Liver (tissue), 9 donors: ENCODE data around the gene LRRFIP1. TPM values are rescaled to one million over a fixed set of nuclear protein-coding genes. Genes with fewer than 3 reads are reported as not detected.
A peak's percentile ranks its signal among the peaks of the same experiment; 100 is the strongest.

Experiments
- DNase-seq: peaks from one replicate; pipeline ENCODE4 v3.0.0-alpha.2; 2017; ENCODE audit warnings: low spot score
- H3K27ac ChIP-seq, 2 donors: one replicate each; pipeline ENCODE4 v1.7.0; 2013; ENCODE audit warnings: inconsistent platforms in 2 of 2, low read length in 2 of 2, control low read depth in 1 of 2, low read depth in 1 of 2, mild to moderate bottlenecking in 1 of 2
- H3K27me3 ChIP-seq, 4 donors: one replicate each; pipeline versions ENCODE4 v1.6.1 to v1.7.0; 2013; ENCODE audit warnings: low read length in 3 of 4, inconsistent platforms in 1 of 4, mild to moderate bottlenecking in 1 of 4, moderate library complexity in 1 of 4; ENCODE audit not compliant: control insufficient read depth in 4 of 4, insufficient read depth in 4 of 4
- H3K36me3 ChIP-seq, 4 donors: one replicate each; pipeline versions ENCODE4 v1.6.1 to v1.7.0; 2013; ENCODE audit warnings: low read length in 3 of 4, mild to moderate bottlenecking in 3 of 4, low read depth in 1 of 4, moderate library complexity in 1 of 4; ENCODE audit not compliant: control insufficient read depth in 4 of 4, insufficient read depth in 3 of 4
- H3K4me1 ChIP-seq, 4 donors: one replicate each; pipeline versions ENCODE4 v1.6.1 to v1.7.0; 2013; ENCODE audit warnings: low read length in 3 of 4, mild to moderate bottlenecking in 3 of 4, moderate library complexity in 1 of 4; ENCODE audit not compliant: control insufficient read depth in 4 of 4, insufficient read depth in 4 of 4
- H3K4me3 ChIP-seq, 3 donors: one replicate each; pipeline versions ENCODE4 v1.6.1 to v1.7.0; 2013; ENCODE audit warnings: low read length in 3 of 3, control low read depth in 1 of 3, low read depth in 1 of 3, mild to moderate bottlenecking in 1 of 3
- H3K9ac ChIP-seq, 2 donors: one replicate each; pipeline ENCODE4 v1.7.0; 2013; ENCODE audit warnings: low read length in 2 of 2, mild to moderate bottlenecking in 2 of 2, moderate library complexity in 2 of 2, control low read depth in 1 of 2, low read depth in 1 of 2
- H3K9me3 ChIP-seq, 4 donors: one replicate each; pipeline versions ENCODE4 v1.6.1 to v1.7.0; 2013; ENCODE audit warnings: low read length in 3 of 4; ENCODE audit not compliant: control insufficient read depth in 4 of 4
- CTCF ChIP-seq: fragments of 150-350 bp; IDR thresholded peaks from 2 replicates; pipeline ENCODE4 v1.5.1; 2017; ENCODE audit warnings: improper control_type of control experiment, low read depth, low read length; ENCODE audit not compliant: missing input control
- EGR1 ChIP-seq, 2 donors: IDR thresholded peaks; 2 replicates each; pipeline ENCODE4 v1.6.1; 2016 to 2018; ENCODE audit warnings: antibody characterized with exemption in 2 of 2, low read depth in 2 of 2
- FOXA1 ChIP-seq: IDR thresholded peaks from 2 replicates; pipeline ENCODE4 v1.6.1; 2016; ENCODE audit warnings: antibody characterized with exemption
- FOXA2 ChIP-seq: IDR thresholded peaks from 2 replicates; pipeline ENCODE4 v1.6.1; 2016; ENCODE audit warnings: antibody characterized with exemption
- GABPA ChIP-seq, 2 donors: IDR thresholded peaks in 1 of 2; conservative IDR thresholded peaks in 1 of 2; 2 replicates each; pipeline ENCODE4 v1.6.1; 2016; ENCODE audit warnings: antibody characterized with exemption in 2 of 2, mild to moderate bottlenecking in 1 of 2, moderate library complexity in 1 of 2
- HNF4A ChIP-seq, 2 donors: conservative IDR thresholded peaks; 2 replicates each; pipeline ENCODE4 v1.6.1; 2016; ENCODE audit warnings: antibody characterized with exemption in 2 of 2, mild to moderate bottlenecking in 2 of 2
- JUND ChIP-seq, 2 donors: IDR thresholded peaks; 2 replicates each; pipeline ENCODE4 v1.6.1; 2016; ENCODE audit warnings: antibody characterized with exemption in 2 of 2
- NR2F2 ChIP-seq: IDR thresholded peaks from 2 replicates; pipeline ENCODE4 v1.6.1; 2016; ENCODE audit warnings: antibody characterized with exemption
- RXRA ChIP-seq, 2 donors: IDR thresholded peaks; 2 replicates each; pipeline ENCODE4 v1.6.1; 2017 to 2018; ENCODE audit warnings: antibody characterized with exemption in 2 of 2, mild to moderate bottlenecking in 1 of 2
- SP1 ChIP-seq: IDR thresholded peaks from 2 replicates; pipeline ENCODE4 v1.6.1; 2018; ENCODE audit warnings: antibody characterized with exemption, mild to moderate bottlenecking
- TAF1 ChIP-seq: conservative IDR thresholded peaks from 2 replicates; pipeline ENCODE4 v1.6.1; 2016; ENCODE audit warnings: antibody characterized with exemption, mild to moderate bottlenecking
- WGBS: extraction: QIAGEN DNeasy Blood & Tissue Kit; methylation state at CpG from one replicate; pipeline ENCODE4 v1.1.7; 2013; 5-methylcytosine and 5-hydroxymethylcytosine counted together
- polyA plus RNA-seq, 2 donors: library from polyadenylated mRNA; stranded (reverse) in 1 of 2; unstranded in 1 of 2; fragments of 200-250 nt in 1 of 2; fragments of >200 nt in 1 of 2; fragmentation: Nextera tagmentation in 1 of 2; extraction: Ambion mirVana in 1 of 2; gene quantifications; one replicate each; pipeline versions ENCODE4 v1.2.1 to v1.2.3, GENCODE V29; 2013 to 2015
- total RNA-seq, 2 donors: library from RNA; depleted of rRNA; stranded (reverse); fragments of >200 nt; gene quantifications; one replicate each; pipeline ENCODE4 v1.2.3, GENCODE V29; 2014
- TF ChIP-seq, protein P1 (sequence below): IDR thresholded peaks from 2 replicates; pipeline ENCODE4 v1.6.1; 2016; ENCODE audit warnings: antibody characterized with exemption
- TF ChIP-seq, protein P2 (sequence below): IDR thresholded peaks from 2 replicates; pipeline ENCODE4 v1.6.1; 2016; ENCODE audit warnings: antibody characterized with exemption, mild to moderate bottlenecking
- donor health status: healthy.
- donor health status: healthy.
- donor health status: healthy.
- donor health status: healthy.
- donor health status: healthy.

The LRRFIP1 gene
- total and polyA plus RNA-seq, 4 donors, result 13.3 to 56.1 (median 39.1) TPM

- Histone ChIP-seq H3K9me3 (no peaks in the 10 kb centered on the region), H3K36me3 (no peaks in the 10 kb centered on the region), H3K27me3 (no peaks in the 10 kb centered on the region), H3K27ac (no peak overlapping the region), H3K4me3 (no peak overlapping the region), H3K9ac (no peak overlapping the region), H3K4me1 (no peaks in the 10 kb centered on the region)
- TF ChIP-seq EGR1 (IDR thresholded peaks at IDR 0.05; ENCODE audit: low read depth in 2 of 2), result no peak
- TF ChIP-seq, protein P1, sequence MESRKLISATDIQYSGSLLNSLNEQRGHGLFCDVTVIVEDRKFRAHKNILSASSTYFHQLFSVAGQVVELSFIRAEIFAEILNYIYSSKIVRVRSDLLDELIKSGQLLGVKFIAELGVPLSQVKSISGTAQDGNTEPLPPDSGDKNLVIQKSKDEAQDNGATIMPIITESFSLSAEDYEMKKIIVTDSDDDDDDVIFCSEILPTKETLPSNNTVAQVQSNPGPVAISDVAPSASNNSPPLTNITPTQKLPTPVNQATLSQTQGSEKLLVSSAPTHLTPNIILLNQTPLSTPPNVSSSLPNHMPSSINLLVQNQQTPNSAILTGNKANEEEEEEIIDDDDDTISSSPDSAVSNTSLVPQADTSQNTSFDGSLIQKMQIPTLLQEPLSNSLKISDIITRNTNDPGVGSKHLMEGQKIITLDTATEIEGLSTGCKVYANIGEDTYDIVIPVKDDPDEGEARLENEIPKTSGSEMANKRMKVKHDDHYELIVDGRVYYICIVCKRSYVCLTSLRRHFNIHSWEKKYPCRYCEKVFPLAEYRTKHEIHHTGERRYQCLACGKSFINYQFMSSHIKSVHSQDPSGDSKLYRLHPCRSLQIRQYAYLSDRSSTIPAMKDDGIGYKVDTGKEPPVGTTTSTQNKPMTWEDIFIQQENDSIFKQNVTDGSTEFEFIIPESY, result no peak
- TF ChIP-seq HNF4A (conservative IDR thresholded peaks at IDR 0.05), result no peak
- TF ChIP-seq GABPA (IDR thresholded peaks at IDR 0.05 in 1 of 2, conservative IDR thresholded peaks at IDR 0.05 in 1 of 2), result no peak
- peak; percentile 42 for TF ChIP-seq SP1
- TF ChIP-seq NR2F2, result peak; percentile 54
- no peak for TF ChIP-seq FOXA1
- peak in 1 of 2 donors; percentile 18 for TF ChIP-seq RXRA (IDR thresholded peaks at IDR 0.05)
- DNase-seq, result no peak
- WGBS, result 79% methylated on average over 9 of the region's 9 CpGs
Measured at GRCh38 chr2:237614151-237614720, 13.2 kb upstream of the LRRFIP1 start.

- Histone ChIP-seq H3K4me1 (no peaks in the 10 kb centered on the region), H3K36me3 (no peaks in the 10 kb centered on the region), H3K27ac (no peak overlapping the region), H3K4me3 (no peak overlapping the region), H3K9me3 (no peaks in the 10 kb centered on the region), H3K9ac (no peak overlapping the region), H3K27me3 (no peaks in the 10 kb centered on the region)
- 66% methylated on average over 4 of the region's 4 CpGs for WGBS
- no peak for DNase-seq
- no peak for TF ChIP-seq CTCF
- TF ChIP-seq NR2F2, result no peak
- no peak for TF ChIP-seq SP1
- no peak for TF ChIP-seq TAF1
- no peak for TF ChIP-seq JUND (IDR thresholded peaks at IDR 0.05)
- TF ChIP-seq RXRA (IDR thresholded peaks at IDR 0.05), result no peak
- no peak for TF ChIP-seq FOXA2
- TF ChIP-seq FOXA1, result no peak
- TF ChIP-seq, protein P2, sequence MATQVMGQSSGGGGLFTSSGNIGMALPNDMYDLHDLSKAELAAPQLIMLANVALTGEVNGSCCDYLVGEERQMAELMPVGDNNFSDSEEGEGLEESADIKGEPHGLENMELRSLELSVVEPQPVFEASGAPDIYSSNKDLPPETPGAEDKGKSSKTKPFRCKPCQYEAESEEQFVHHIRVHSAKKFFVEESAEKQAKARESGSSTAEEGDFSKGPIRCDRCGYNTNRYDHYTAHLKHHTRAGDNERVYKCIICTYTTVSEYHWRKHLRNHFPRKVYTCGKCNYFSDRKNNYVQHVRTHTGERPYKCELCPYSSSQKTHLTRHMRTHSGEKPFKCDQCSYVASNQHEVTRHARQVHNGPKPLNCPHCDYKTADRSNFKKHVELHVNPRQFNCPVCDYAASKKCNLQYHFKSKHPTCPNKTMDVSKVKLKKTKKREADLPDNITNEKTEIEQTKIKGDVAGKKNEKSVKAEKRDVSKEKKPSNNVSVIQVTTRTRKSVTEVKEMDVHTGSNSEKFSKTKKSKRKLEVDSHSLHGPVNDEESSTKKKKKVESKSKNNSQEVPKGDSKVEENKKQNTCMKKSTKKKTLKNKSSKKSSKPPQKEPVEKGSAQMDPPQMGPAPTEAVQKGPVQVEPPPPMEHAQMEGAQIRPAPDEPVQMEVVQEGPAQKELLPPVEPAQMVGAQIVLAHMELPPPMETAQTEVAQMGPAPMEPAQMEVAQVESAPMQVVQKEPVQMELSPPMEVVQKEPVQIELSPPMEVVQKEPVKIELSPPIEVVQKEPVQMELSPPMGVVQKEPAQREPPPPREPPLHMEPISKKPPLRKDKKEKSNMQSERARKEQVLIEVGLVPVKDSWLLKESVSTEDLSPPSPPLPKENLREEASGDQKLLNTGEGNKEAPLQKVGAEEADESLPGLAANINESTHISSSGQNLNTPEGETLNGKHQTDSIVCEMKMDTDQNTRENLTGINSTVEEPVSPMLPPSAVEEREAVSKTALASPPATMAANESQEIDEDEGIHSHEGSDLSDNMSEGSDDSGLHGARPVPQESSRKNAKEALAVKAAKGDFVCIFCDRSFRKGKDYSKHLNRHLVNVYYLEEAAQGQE, result no peak
Measured at GRCh38 chr2:237615631-237616249, 11.6 kb upstream of the LRRFIP1 start.
